GM21529 (cell line): ENCODE results near the gene SARM1.
A peak's percentile ranks its signal among the peaks of the same experiment; 100 is the strongest.
"Not testable (repeated sequence)": the region's sequence is repeated elsewhere in the genome, so short reads cannot be mapped to it uniquely, and the experiment has no call there.

Source experiments
- ATAC-seq: cut with Tn5 transposase; IDR thresholded peaks from one replicate; pipeline ENCODE4 v1.9.1; 2021; ENCODE audit not compliant: unreplicated experiment

SARM1 gene

GRCh38 chr17:28371245-28372202 is at the start of gene SARM1:
SARM1 (plus strand) TSS chr17:28371694; CDS start chr17:28372033, 339 bp downstream.
- peak; percentile 67 for ATAC-seq

DNA sequence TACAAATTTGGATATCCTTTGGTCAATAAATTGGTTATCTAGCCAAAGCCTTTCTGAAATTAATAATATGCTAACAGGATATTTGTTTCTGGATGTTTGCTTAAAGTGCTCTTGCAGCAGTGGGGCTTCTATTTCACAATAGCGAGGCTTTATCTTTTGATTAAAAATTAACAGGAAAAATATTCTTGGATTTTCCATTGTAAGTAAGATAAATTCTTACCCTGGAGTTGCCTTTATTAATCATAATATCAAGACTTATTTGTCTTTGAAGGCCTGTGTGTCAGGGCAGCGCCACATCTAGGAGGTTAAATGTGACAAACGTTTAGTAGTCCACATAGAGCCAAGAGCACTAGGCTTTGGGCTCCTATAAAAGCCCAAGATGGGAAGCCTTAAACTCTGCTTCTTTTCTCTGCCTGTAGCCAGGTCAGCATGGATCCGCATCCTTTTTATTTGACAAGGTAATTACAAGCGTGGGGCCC is 47.2 kb upstream of the SARM1 start:
- no peak for ATAC-seq

DNA sequence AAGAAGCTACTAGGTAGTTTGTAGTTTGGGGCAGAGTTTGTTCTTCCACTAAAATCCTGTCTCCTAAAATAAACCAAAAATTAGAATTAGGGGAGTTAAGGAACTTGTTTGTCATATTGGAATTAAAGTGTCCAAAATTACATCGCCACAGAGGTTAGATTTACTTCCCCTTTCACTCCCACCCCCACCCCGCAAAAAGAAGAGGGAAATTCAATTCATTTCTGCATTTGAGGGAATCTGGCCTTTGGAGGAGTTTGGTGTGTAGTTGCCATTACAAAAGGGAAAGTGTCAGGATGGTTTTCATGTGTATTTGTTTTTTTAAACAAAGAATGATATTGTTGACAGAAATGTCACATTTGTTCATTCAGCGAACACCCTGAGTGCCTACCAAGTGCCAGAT is 46.7 kb upstream of the SARM1 start:
- ATAC-seq = no peak

- ATAC-seq = no peak
Measured at GRCh38 chr17:28325211-28325610, 46.3 kb upstream of the SARM1 start.

GRCh38 chr17:28326114-28326513 is 45.4 kb upstream of the SARM1 start:
- ATAC-seq = no peak

GRCh38 chr17:28327031-28327607 is 44.4 kb upstream of the SARM1 start:
- peak; percentile 82 for ATAC-seq

DNA sequence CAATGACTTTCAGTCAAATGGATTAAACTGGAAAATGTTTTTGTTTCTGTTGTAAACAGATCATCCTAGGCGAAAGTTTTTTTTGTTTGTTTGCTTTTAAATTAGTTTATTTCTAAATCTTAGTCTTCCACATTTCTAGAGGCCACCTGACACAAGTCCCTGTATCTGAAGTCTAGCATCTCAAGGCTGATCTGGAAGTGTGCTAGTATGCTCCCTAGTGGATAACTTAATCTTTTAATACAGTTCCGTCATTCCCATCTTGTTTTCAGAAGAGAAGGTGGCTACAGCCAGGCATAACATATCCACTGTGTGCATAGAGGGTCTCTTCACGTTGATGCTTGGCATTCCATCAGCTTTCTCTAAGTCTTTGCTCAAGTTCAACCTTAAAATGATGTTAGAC is 43.8 kb upstream of the SARM1 start:
- no peak for ATAC-seq

- no peak for ATAC-seq
Measured at GRCh38 chr17:28328325-28328724, 43.2 kb upstream of the SARM1 start.

DNA sequence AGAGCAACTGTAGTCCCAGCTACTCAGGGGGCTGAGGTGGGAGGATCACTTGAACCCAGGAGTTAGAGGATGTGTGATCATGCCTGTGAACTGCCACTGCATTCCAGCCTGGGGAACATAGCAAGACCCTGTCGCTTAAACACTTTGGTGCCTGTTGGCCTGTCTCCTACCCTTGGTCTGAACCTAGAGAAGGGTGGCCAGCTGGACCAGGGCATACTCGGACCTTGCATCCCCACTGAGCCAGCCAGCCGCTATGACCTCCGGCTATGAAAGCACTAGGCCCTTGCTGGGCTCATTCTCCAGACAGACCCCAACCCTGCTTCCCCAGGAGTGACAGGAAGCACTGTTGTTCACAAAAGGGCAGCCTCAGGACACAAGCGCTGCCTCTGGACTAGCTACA is 40.8 kb upstream of the SARM1 start:
- no peak for ATAC-seq

- no peak for ATAC-seq
Measured at GRCh38 chr17:28331891-28332420, 39.5 kb upstream of the SARM1 start.

DNA sequence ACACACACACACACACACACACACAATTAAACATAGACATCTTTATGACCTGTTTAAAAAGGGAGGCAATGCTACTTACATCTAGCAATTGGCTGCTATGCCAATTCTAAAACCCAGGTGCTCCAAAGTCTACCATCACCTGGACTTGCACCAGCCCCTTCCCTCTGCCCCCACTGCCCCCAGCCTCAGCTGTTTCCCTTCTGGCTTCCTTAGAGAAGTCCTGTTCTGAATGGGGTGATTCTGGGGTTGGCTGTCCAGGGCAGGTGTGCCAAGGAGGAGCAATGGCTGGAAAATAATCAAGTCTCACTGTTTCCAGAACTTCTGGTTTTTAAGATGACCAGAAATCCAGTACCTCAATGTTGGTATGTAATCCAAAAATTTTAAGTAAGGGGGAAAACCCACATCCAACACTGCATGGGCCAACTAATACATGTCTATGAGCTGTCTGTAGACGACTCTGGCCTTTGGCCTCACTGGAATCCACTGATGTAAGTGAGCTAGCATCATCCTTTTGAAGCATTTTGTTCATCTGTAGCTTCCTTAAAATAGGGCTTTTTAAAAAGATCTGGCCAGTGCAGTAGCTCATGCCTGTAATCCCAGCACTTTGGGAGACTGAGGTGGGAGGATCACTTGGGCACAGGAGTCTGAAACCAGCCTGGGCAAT is 38.3 kb upstream of the SARM1 start:
- ATAC-seq = no peak

DNA sequence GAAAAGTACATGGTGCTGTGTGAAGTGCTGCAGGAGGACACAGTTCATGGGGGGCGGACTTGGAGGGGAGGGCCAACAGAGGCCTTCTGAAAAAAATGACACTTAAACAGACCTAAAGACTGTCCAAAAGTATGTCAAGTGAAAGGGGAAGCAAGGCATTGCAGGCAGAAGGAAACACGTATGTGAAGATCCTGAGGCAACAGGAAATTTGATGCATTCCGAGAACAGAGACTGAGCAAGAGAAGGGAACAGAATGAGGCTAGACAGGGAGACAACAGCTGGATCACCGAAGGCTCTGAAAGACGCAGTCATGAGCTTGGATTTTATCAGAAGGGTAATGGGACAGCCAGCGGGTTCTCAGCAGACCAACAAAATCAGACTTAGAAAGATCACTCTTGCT is 37.3 kb upstream of the SARM1 start:
- ATAC-seq = no peak

- ATAC-seq = no peak
Measured at GRCh38 chr17:28334666-28335200, 36.8 kb upstream of the SARM1 start.

GRCh38 chr17:28335201-28335958 is 36.1 kb upstream of the SARM1 start, which contains the start of the genes IFT20 and TNFAIP1:
IFT20 (minus strand) TSS chr17:28335472; CDS start chr17:28331985, 3,487 bp downstream.
TNFAIP1 (plus strand) TSS chr17:28335761; CDS start chr17:28339522, 3,761 bp downstream.
- ATAC-seq = peak; percentile 93

- ATAC-seq = no peak
Measured at GRCh38 chr17:28335959-28336871, 35.3 kb upstream of the SARM1 start.

DNA sequence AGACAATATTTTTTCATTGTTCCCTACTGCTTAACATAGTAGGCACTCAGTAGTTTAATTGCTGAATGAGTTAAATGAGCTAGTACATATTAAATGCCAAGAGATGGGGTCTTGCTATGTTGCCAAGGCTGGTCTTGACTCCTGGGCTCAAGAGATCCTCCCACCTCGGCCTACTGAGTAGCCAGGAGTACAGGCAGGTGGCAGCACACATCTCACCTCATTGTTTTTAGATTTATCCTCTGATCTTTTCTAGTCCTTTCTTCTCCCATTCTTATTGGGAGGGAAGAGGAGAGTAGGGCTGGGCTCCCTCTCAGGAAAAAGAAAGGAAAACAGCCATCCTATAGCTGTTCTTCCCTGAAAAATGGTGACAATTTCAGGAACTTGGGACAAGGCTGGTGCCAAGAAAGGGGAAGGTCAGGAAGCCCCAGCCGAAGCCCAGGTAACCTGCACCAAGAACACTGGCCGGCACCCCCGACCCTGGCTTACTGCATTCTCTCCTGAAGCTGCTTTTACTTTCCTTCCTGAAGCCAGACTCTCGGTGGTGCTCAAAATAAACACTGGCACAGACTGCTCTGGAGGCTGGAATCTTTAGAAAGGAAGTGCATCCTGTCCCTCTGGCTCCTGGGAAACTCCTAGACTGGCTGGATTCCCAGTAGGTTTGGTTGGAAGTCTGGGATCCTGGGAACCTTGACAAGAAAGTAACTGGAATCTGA is 33.3 kb upstream of the SARM1 start:
- ATAC-seq = no peak

DNA sequence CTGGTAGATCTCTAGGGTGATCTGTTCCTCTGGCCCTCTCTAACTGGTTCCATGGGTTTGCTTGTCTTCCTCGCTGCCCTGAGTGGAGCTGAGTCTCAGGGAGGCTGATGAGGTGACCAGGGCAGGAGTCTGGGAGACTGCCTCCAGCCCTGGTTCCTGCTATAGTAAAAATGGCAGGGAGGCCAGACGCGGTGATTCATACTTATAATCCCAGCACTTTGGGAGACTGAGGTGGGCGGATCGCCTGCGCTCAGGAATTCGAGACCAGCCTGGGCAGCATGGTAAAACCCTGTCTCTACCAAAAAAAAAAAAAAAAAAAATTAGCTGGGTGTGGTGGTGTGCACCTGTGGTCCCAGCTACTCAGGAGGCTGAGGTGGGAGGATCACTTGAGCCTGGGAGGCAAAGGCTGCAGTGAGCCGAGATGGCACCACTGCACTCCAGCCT is 32.7 kb upstream of the SARM1 start:
- ATAC-seq = not testable (repeated sequence)

DNA sequence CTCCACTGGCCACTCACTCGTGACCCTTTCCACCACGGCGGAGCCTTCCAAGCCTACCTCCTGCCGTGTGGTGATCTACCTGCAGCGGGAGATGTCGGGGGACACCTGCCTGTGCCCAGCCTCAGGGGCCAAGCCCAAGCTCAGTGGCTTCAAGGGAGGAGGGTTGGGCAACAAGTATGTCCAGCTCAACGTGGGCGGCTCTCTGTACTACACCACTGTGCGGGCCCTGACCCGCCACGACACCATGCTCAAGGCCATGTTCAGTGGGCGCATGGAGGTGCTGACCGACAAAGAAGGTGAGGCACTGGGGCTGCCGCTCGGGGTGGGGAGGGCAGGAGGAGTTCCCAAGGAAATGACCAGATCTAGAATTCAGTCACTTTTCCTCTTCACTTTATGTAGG is 32.1 kb upstream of the SARM1 start:
- no peak for ATAC-seq
